H1 (cell line): ENCODE data around the gene FRMD4A. TPM values are rescaled to one million over a fixed set of nuclear protein-coding genes. Genes with fewer than 3 reads are reported as not detected.

Source experiments
- ASH2L ChIP-seq: fragments of 200-600, 300-600 bp; sonication (generic); IDR thresholded peaks from one replicate; pipeline ENCODE4 v1.7.1; 2017; ENCODE audit warnings: low read length
- BCL11A ChIP-seq, 2 experiments: IDR thresholded peaks; one replicate each; pipeline ENCODE4 v1.6.1; 2011; ENCODE audit warnings: low read depth in 2 of 2, low read length in 2 of 2, mild to moderate bottlenecking in 2 of 2
- CBX8 ChIP-seq: fragments of 300-800, 300-1000 bp; sonication (generic); IDR thresholded peaks from 2 replicates; pipeline ENCODE4 v1.7.1; 2016; ENCODE audit warnings: low read depth, low read length, borderline replicate concordance
- CREB1 ChIP-seq: IDR thresholded peaks from 2 replicates; pipeline ENCODE4 v1.6.1; 2012; ENCODE audit warnings: inconsistent platforms
- EGR1 ChIP-seq: IDR thresholded peaks from 2 replicates; pipeline ENCODE4 v1.6.1; 2011; ENCODE audit warnings: low read depth, low read length, borderline replicate concordance
- GTF2F1 ChIP-seq: IDR thresholded peaks from 2 replicates; pipeline ENCODE4 v1.6.1; 2012; ENCODE audit warnings: low read depth, low read length, improper control_type of control experiment, borderline replicate concordance
- KDM4A ChIP-seq: IDR thresholded peaks from one replicate; pipeline ENCODE4 v1.7.1; 2012; ENCODE audit warnings: low read depth, mild to moderate bottlenecking, moderate library complexity, low read length, inconsistent platforms; ENCODE audit not compliant: severe bottlenecking
- SAP30 ChIP-seq: fragments of 300-600 bp; sonication (generic); IDR thresholded peaks from 2 replicates; pipeline ENCODE4 v1.7.1; 2012; ENCODE audit warnings: low read length, moderate library complexity, mild to moderate bottlenecking, inconsistent platforms; ENCODE audit not compliant: insufficient read depth, insufficient replicate concordance
- SP4 ChIP-seq: IDR thresholded peaks from 2 replicates; pipeline ENCODE4 v1.6.1; 2012; ENCODE audit warnings: low read length, inconsistent platforms
- TAF1 ChIP-seq: IDR thresholded peaks from 2 replicates; pipeline ENCODE4 v1.6.1; 2011; ENCODE audit warnings: mild to moderate bottlenecking, low read depth, low read length
- ZNF274 ChIP-seq: IDR thresholded peaks from 2 replicates; pipeline ENCODE4 v1.7.0; 2012; ENCODE audit warnings: low read length, borderline replicate concordance; ENCODE audit errors: extremely low read depth
- polyA plus RNA-seq, 7 experiments: library from polyadenylated mRNA; depleted of rRNA in 3 of 7; stranded (reverse) in 5 of 7; unstranded in 2 of 7; fragments of >200 nt in 5 of 7; fragments of 200-250 nt in 2 of 7; gene quantifications; 1 replicate in 5 of 7; 2 replicates in 1 of 7; 4 replicates in 1 of 7; pipeline versions ENCODE4 v1.2.1 to v1.2.3, GENCODE V29; 2011 to 2013; ENCODE audit warnings: missing spikeins in 2 of 7, mixed read lengths in 2 of 7
- total RNA-seq: library from RNA; stranded (reverse); fragmentation: NEBNext Ultra II Directional; extraction: Animal tissue kit (Norgen Biotek cat#: 25700); gene quantifications from 2 replicates; pipeline ENCODE4 v1.2.1, GENCODE V29; 2021
- TF ChIP-seq, protein P1 (sequence below): fragments of 300-600 bp; sonication (generic); IDR thresholded peaks from 2 replicates; pipeline ENCODE4 v1.7.1; 2012; ENCODE audit warnings: low read length, moderate library complexity, mild to moderate bottlenecking, inconsistent platforms; ENCODE audit not compliant: insufficient replicate concordance

FRMD4A gene
- total and polyA plus RNA-seq, 2 of the 8 experiments (the other 6 are each of a cell fraction or from before 2014, with no cell fraction given): 38.6 to 39.6 TPM

DNA sequence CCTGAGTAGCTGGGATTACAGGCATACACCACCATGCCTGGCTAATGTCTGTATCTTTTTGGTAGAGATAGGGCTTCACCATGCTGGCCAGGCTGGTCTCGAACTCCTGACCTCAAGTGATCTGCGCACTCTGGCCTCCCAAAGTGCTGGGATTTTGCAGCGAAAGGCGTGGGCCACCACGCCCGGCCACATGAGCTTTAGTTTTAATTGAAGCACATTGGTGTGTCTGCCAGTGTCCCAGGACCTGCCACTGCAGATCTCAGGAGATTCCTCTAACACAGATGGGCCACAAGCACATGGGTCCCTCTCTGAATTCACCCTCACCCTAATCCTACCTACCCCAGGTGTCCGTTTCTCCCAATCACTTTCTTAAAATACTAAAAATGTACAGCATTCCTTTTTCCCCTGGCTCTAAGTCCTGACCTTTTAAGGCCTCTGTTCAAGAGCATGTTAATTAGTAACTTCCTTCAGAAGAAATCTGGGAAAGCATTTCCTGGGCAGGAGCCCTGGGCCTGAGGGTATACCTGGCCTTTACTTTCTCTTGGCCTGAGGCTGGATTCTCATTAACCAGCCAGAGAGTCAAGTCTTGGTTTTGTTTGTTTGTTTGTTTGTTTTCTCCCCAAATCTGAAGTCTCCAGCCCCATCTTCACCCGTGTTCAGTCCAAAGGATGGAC is 661.4 kb downstream of the FRMD4A start (continued):
- TF ChIP-seq, protein P1, sequence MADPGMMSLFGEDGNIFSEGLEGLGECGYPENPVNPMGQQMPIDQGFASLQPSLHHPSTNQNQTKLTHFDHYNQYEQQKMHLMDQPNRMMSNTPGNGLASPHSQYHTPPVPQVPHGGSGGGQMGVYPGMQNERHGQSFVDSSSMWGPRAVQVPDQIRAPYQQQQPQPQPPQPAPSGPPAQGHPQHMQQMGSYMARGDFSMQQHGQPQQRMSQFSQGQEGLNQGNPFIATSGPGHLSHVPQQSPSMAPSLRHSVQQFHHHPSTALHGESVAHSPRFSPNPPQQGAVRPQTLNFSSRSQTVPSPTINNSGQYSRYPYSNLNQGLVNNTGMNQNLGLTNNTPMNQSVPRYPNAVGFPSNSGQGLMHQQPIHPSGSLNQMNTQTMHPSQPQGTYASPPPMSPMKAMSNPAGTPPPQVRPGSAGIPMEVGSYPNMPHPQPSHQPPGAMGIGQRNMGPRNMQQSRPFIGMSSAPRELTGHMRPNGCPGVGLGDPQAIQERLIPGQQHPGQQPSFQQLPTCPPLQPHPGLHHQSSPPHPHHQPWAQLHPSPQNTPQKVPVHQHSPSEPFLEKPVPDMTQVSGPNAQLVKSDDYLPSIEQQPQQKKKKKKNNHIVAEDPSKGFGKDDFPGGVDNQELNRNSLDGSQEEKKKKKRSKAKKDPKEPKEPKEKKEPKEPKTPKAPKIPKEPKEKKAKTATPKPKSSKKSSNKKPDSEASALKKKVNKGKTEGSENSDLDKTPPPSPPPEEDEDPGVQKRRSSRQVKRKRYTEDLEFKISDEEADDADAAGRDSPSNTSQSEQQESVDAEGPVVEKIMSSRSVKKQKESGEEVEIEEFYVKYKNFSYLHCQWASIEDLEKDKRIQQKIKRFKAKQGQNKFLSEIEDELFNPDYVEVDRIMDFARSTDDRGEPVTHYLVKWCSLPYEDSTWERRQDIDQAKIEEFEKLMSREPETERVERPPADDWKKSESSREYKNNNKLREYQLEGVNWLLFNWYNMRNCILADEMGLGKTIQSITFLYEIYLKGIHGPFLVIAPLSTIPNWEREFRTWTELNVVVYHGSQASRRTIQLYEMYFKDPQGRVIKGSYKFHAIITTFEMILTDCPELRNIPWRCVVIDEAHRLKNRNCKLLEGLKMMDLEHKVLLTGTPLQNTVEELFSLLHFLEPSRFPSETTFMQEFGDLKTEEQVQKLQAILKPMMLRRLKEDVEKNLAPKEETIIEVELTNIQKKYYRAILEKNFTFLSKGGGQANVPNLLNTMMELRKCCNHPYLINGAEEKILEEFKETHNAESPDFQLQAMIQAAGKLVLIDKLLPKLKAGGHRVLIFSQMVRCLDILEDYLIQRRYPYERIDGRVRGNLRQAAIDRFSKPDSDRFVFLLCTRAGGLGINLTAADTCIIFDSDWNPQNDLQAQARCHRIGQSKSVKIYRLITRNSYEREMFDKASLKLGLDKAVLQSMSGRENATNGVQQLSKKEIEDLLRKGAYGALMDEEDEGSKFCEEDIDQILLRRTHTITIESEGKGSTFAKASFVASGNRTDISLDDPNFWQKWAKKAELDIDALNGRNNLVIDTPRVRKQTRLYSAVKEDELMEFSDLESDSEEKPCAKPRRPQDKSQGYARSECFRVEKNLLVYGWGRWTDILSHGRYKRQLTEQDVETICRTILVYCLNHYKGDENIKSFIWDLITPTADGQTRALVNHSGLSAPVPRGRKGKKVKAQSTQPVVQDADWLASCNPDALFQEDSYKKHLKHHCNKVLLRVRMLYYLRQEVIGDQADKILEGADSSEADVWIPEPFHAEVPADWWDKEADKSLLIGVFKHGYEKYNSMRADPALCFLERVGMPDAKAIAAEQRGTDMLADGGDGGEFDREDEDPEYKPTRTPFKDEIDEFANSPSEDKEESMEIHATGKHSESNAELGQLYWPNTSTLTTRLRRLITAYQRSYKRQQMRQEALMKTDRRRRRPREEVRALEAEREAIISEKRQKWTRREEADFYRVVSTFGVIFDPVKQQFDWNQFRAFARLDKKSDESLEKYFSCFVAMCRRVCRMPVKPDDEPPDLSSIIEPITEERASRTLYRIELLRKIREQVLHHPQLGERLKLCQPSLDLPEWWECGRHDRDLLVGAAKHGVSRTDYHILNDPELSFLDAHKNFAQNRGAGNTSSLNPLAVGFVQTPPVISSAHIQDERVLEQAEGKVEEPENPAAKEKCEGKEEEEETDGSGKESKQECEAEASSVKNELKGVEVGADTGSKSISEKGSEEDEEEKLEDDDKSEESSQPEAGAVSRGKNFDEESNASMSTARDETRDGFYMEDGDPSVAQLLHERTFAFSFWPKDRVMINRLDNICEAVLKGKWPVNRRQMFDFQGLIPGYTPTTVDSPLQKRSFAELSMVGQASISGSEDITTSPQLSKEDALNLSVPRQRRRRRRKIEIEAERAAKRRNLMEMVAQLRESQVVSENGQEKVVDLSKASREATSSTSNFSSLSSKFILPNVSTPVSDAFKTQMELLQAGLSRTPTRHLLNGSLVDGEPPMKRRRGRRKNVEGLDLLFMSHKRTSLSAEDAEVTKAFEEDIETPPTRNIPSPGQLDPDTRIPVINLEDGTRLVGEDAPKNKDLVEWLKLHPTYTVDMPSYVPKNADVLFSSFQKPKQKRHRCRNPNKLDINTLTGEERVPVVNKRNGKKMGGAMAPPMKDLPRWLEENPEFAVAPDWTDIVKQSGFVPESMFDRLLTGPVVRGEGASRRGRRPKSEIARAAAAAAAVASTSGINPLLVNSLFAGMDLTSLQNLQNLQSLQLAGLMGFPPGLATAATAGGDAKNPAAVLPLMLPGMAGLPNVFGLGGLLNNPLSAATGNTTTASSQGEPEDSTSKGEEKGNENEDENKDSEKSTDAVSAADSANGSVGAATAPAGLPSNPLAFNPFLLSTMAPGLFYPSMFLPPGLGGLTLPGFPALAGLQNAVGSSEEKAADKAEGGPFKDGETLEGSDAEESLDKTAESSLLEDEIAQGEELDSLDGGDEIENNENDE: no peak
- TF ChIP-seq GTF2F1: no peak
- TF ChIP-seq SAP30: no peak
- TF ChIP-seq SP4: no peak
- no peak for TF ChIP-seq EGR1
- no peak for TF ChIP-seq TAF1
- TF ChIP-seq BCL11A (IDR thresholded peaks at IDR 0.05; ENCODE audit: low read depth in 2 of 2, low read length in 2 of 2): no peak
- no peak for TF ChIP-seq KDM4A
- no peak for TF ChIP-seq CREB1
- TF ChIP-seq CBX8: no peak
- no peak for TF ChIP-seq ASH2L
- TF ChIP-seq ZNF274: no peak
